HG02852 (cell line): ENCODE measurements around the gene ZNF41.
"Not testable (repeated sequence)": the region's sequence is repeated elsewhere in the genome, so short reads cannot be mapped to it uniquely, and the experiment has no call there.

ENCODE experiments used
- ATAC-seq: cut with Tn5 transposase; IDR thresholded peaks from one replicate; pipeline ENCODE4 v1.9.1; 2021; ENCODE audit warnings: mild to moderate bottlenecking, moderate library complexity; ENCODE audit not compliant: unreplicated experiment

Gene ZNF41

GRCh38 chrX:47492133-47492532, 9.1 kb upstream of the ZNF41 start:
- not testable (repeated sequence) for ATAC-seq

GRCh38 chrX:47489507-47490275, 6.7 kb upstream of the ZNF41 start:
- no peak for ATAC-seq

GRCh38 chrX:47484885-47485284, 1.9 kb upstream of the ZNF41 start:
- ATAC-seq, result no peak

GRCh38 chrX:47483306-47484268, 565 bp upstream of the ZNF41 start:
- ATAC-seq, result no peak

- ATAC-seq, result peak; percentile 7
Measured at GRCh38 chrX:47482065-47482511, 934 bp downstream of the ZNF41 start.

GRCh38 chrX:47481160-47481559, 1.9 kb downstream of the ZNF41 start:
- ATAC-seq, result no peak

GRCh38 chrX:47480576-47480975, 2.4 kb downstream of the ZNF41 start:
- ATAC-seq, result no peak

- ATAC-seq, result no peak
Measured at GRCh38 chrX:47475476-47475875, 7.5 kb downstream of the ZNF41 start.

- no peak for ATAC-seq
Measured at GRCh38 chrX:47467106-47467505, 15.9 kb downstream of the ZNF41 start.

GRCh38 chrX:47460561-47460960, 22.5 kb downstream of the ZNF41 start:
- no peak for ATAC-seq

GRCh38 chrX:47458528-47458927, 24.5 kb downstream of the ZNF41 start:
- ATAC-seq, result no peak

GRCh38 chrX:47456080-47456479, 26.9 kb downstream of the ZNF41 start:
- no peak for ATAC-seq

- ATAC-seq, result no peak
Measured at GRCh38 chrX:47452112-47452511, 30.9 kb downstream of the ZNF41 start.

- no peak for ATAC-seq
Measured at GRCh38 chrX:47448165-47448806, 34.7 kb downstream of the ZNF41 start.

- ATAC-seq, result no peak
Measured at GRCh38 chrX:47447607-47448006, 35.4 kb downstream of the ZNF41 start.

- no peak for ATAC-seq
Measured at GRCh38 chrX:47446971-47447370, 36.1 kb downstream of the ZNF41 start.

GRCh38 chrX:47446431-47446830, 36.6 kb downstream of the ZNF41 start:
- ATAC-seq, result no peak

- ATAC-seq, result no peak
Measured at GRCh38 chrX:47430925-47431324, 52.1 kb downstream of the ZNF41 start.

- ATAC-seq, result no peak
Measured at GRCh38 chrX:47422444-47422843, 60.6 kb downstream of the ZNF41 start.

- no peak for ATAC-seq
Measured at GRCh38 chrX:47420962-47421361, 62.1 kb downstream of the ZNF41 start.

- no peak for ATAC-seq
Measured at GRCh38 chrX:47420265-47420664, 62.8 kb downstream of the ZNF41 start.
